ENCODE results near the gene RYR1. TPM values are rescaled to one million over a fixed set of nuclear protein-coding genes. Genes with fewer than 3 reads are reported as not detected.

RYR1 gene
- total and polyA plus RNA-seq, 2 donors from 2014 or later, result 0.69 to 2.8 TPM

DNA sequence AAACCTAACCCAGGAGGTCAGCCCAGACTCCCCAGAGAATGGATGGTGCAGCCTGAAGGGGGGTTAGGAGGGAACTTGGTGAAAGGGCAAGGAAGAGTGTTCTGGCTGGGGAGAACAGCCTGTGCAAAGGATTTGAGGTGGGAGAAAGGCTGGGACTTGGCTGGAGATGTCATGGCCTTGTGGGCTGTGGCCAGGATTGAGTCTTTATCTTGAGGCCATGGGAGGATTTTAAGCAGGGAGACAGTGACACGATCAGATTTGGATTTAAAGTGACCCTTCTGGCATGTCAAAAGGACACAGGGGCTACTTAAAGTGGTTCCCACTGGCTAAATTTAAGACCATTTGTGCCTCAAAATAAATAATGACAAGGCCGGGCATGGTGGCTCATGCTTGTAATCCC lies 154.6 kb downstream of the RYR1 start:
- DNase-seq (no peak), FAIRE-seq (no peak)
- intact Hi-C loops (cut with DNase I), result no loop called here
- no peak overlapping the region for H3K9ac ChIP-seq (ENCODE audit: low read length in 3 of 3)
- H3K4me1 ChIP-seq (ENCODE audit: control insufficient read depth in 2 of 3, insufficient read depth in 2 of 3, low read depth in 1 of 3, low read length in 3 of 3), result no peaks in the 10 kb centered on the region
- H3K27ac ChIP-seq (ENCODE audit: low read depth in 2 of 2, low read length in 2 of 2), result no peak overlapping the region
- no peaks in the 10 kb centered on the region for H3K27me3 ChIP-seq (ENCODE audit: control insufficient read depth, insufficient read depth, low read length)
- H3K36me3 ChIP-seq (ENCODE audit: control insufficient read depth in 2 of 3, insufficient read depth in 3 of 3, low read length in 3 of 3), result no peaks in the 10 kb centered on the region
- H3K4me3 ChIP-seq (ENCODE audit: low read length in 3 of 3), result no peak overlapping the region
- no peaks in the 10 kb centered on the region for H3K9me3 ChIP-seq (ENCODE audit: control insufficient read depth in 2 of 3, insufficient read depth in 1 of 3, low read length in 3 of 3)
- TF ChIP-seq, protein P1, sequence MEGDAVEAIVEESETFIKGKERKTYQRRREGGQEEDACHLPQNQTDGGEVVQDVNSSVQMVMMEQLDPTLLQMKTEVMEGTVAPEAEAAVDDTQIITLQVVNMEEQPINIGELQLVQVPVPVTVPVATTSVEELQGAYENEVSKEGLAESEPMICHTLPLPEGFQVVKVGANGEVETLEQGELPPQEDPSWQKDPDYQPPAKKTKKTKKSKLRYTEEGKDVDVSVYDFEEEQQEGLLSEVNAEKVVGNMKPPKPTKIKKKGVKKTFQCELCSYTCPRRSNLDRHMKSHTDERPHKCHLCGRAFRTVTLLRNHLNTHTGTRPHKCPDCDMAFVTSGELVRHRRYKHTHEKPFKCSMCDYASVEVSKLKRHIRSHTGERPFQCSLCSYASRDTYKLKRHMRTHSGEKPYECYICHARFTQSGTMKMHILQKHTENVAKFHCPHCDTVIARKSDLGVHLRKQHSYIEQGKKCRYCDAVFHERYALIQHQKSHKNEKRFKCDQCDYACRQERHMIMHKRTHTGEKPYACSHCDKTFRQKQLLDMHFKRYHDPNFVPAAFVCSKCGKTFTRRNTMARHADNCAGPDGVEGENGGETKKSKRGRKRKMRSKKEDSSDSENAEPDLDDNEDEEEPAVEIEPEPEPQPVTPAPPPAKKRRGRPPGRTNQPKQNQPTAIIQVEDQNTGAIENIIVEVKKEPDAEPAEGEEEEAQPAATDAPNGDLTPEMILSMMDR (IDR thresholded peaks at IDR 0.05; ENCODE audit: borderline replicate concordance, extremely low read depth, insufficient read depth), result no peak

DNA sequence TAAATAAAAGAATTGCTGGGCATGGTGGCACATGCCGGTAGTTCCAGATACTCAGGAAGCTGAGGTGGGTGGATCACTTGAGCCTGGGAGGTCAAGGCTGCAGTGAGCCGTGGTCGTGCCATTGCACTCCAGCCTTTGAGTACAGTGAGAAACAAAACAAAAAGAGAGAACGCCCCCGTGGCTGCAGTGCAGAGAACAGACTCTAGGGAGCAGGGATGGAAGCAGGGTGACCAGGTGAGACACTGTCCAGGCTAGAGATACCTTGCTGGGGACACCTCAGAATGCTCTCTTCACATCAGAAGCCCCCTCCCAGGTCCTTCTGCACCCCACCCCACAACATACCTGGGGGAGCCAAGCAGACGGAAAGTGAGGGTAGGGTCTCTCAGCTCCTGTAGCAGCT lies 159.4 kb downstream of the RYR1 start:
- Histone ChIP-seq H3K36me3 (ENCODE audit: control insufficient read depth in 2 of 3, insufficient read depth in 3 of 3, low read length in 3 of 3) (no peaks in the 10 kb centered on the region), H3K27ac (ENCODE audit: low read depth in 2 of 2, low read length in 2 of 2) (no peak overlapping the region), H3K4me3 (ENCODE audit: low read length in 3 of 3) (no peak overlapping the region), H3K27me3 (ENCODE audit: control insufficient read depth, insufficient read depth, low read length) (no peaks in the 10 kb centered on the region), H3K9ac (ENCODE audit: low read length in 3 of 3) (no peak overlapping the region), H3K4me1 (ENCODE audit: control insufficient read depth in 2 of 3, insufficient read depth in 2 of 3, low read depth in 1 of 3, low read length in 3 of 3) (no peaks in the 10 kb centered on the region), H3K9me3 (ENCODE audit: control insufficient read depth in 2 of 3, insufficient read depth in 1 of 3, low read length in 3 of 3) (no peaks in the 10 kb centered on the region)
- intact Hi-C loops (cut with DNase I), result no loop called here
- FAIRE-seq (no peak), DNase-seq (no peak)
- TF ChIP-seq, protein P1 (IDR thresholded peaks at IDR 0.05; ENCODE audit: borderline replicate concordance, extremely low read depth, insufficient read depth), result no peak

DNA sequence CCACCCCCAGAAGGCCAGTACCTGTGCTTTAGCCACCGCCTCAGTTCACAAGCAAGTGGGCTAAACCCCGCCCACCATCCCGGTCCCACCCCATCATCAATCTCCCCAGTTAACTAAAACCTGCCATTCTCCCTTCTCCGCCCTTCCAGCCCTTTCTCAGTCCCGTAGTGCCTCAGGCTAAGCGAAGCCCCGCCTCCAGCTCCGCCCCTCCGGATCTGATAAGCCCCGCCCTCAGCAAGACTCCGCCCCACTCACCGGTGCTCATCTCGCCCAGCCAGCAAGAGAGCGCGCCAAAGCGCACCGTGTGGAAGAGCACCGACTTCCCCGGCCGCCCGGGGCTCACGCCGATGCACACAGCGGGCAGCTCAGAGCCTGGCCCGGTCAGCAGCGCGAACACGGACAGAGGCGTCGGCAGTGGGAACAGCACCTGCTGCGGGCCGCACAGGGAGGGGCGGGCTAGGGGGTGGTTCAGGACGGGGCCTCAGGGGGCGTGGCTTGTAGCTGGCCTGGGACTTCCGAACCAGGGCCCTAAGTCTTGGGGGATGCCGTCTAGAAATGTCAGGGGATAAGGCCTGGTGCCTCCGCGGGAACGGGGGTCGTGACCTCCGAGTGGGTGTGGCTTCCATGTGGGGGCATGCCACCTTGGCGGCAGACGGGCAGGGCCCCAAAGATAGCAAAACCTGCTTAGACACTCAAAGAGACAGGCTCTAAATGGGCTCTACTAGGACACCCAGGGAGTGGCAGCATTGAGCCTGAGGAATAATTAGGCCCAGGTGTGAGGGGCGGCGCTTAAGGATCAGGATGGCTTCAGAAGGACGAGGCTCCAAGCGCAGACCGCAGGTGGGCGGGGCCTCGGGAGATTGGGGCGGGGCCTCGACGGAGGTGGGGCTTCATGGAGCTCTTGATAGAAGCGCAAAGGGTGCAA lies 162.8 kb downstream of the RYR1 start:
- Histone ChIP-seq H3K27ac (ENCODE audit: low read depth in 2 of 2, low read length in 2 of 2) (no peak overlapping the region), H3K4me3 (ENCODE audit: low read length in 3 of 3) (no peak overlapping the region)
- intact Hi-C loops (cut with DNase I), result no loop called here

More for the DNA sequence above, 162.8 kb downstream of the RYR1 start:
- Histone ChIP-seq H3K4me1 (ENCODE audit: control insufficient read depth in 2 of 3, insufficient read depth in 2 of 3, low read depth in 1 of 3, low read length in 3 of 3) (no peaks in the 10 kb centered on the region), H3K9me3 (ENCODE audit: control insufficient read depth in 2 of 3, insufficient read depth in 1 of 3, low read length in 3 of 3) (no peaks in the 10 kb centered on the region), H3K36me3 (ENCODE audit: control insufficient read depth in 2 of 3, insufficient read depth in 3 of 3, low read length in 3 of 3) (no peaks in the 10 kb centered on the region), H3K27me3 (ENCODE audit: control insufficient read depth, insufficient read depth, low read length) (no peaks in the 10 kb centered on the region), H3K9ac (ENCODE audit: low read length in 3 of 3) (no peak overlapping the region)
- TF ChIP-seq, protein P1 (IDR thresholded peaks at IDR 0.05; ENCODE audit: borderline replicate concordance, extremely low read depth, insufficient read depth), result no peak
- peak in 4 of 5 donors; percentile 86 to 92 (median 88) for DNase-seq
- FAIRE-seq, result no peak
